Ovary (tissue), 9 donors: ENCODE measurements around the gene TTC7B. TPM values are rescaled to one million over a fixed set of nuclear protein-coding genes. Genes with fewer than 3 reads are reported as not detected.

Experiments
- DNase-seq, 5 donors: peaks; one replicate each; pipeline ENCODE4 v3.0.0-alpha.2; 2019 to 2020
- H3K27ac ChIP-seq, 2 donors: fragments of 200-600 bp; one replicate each; pipeline versions ENCODE4 v1.5.1 to v1.8.0; 2019 to 2022
- H3K27me3 ChIP-seq: fragments of 200-600 bp; one replicate; pipeline ENCODE4 v1.8.0; 2022
- H3K36me3 ChIP-seq: fragments of 200-600 bp; sonication (generic); one replicate; pipeline ENCODE4 v1.5.1; 2019
- H3K4me1 ChIP-seq: one replicate; pipeline ENCODE4 v1.8.1; 2013; ENCODE audit warnings: mild to moderate bottlenecking, moderate library complexity; ENCODE audit not compliant: insufficient read depth
- H3K4me3 ChIP-seq: fragments of 200-600 bp; sonication (generic); one replicate; pipeline ENCODE4 v1.5.1; 2017
- H3K9me3 ChIP-seq, 2 donors: fragments of 200-600 bp in 1 of 2; sonication (generic) in 1 of 2; one replicate each; pipeline versions ENCODE4 v1.5.1 to v1.8.1; 2013 to 2019; ENCODE audit warnings: mild to moderate bottlenecking in 1 of 2, moderate library complexity in 1 of 2
- EP300 ChIP-seq: sonication (generic); formaldehyde crosslinking; IDR thresholded peaks from one replicate; pipeline ENCODE4 v1.6.1; 2017; ENCODE audit warnings: antibody characterized with exemption
- POLR2A ChIP-seq: fragments of 450-650 bp; IDR thresholded peaks from one replicate; pipeline ENCODE4 v1.6.1; 2017; ENCODE audit warnings: antibody characterized with exemption, mild to moderate bottlenecking, moderate library complexity
- WGBS, 3 donors: extraction: QIAGEN DNeasy Blood & Tissue Kit in 1 of 3; methylation state at CpG; one replicate each; pipeline versions ENCODE4 v1.1.5 to v1.1.7; 2013 to 2017; 5-methylcytosine and 5-hydroxymethylcytosine counted together
- intact Hi-C, 4 donors: fragments of 100-400 bp; cut with DNase I; formaldehyde crosslinking; loops; one replicate each; pipeline versions ENCODE4 v1.11.0 to v1.15.1; 2022 to 2023
- polyA plus RNA-seq, 2 donors: library from polyadenylated mRNA; stranded (reverse); fragments of 200-250 nt in 1 of 2; fragments of 350-450 nt in 1 of 2; fragmentation: Illumina TruSeq in 1 of 2; extraction: RNeasy Lipid Tissue Mini Kit (QIAGEN cat#74804) in 1 of 2; gene quantifications; one replicate each; pipeline ENCODE4 v1.2.3, GENCODE V29; 2013 to 2014
- total RNA-seq, 7 donors: library from RNA; depleted of rRNA in 2 of 7; stranded (reverse); fragments of >200 nt in 2 of 7; fragmentation: NEBNext Ultra II Directional in 3 of 7; extraction: Animal tissue kit (Norgen Biotek cat#: 25700) in 3 of 7; gene quantifications; one replicate each; pipeline versions ENCODE4 v1.1.0 to v1.2.4, GENCODE V29; 2016 to 2023
- TF ChIP-seq, protein P1 (sequence below), 3 donors: fragments of 450-650 bp in 2 of 3; fragments of 200-600 bp in 1 of 3; IDR thresholded peaks; one replicate each; pipeline versions ENCODE4 v1.5.1 to v1.8.0; 2016 to 2022; ENCODE audit warnings: antibody characterized with exemption in 3 of 3, mild to moderate bottlenecking in 1 of 3
- donor health status: DM: no; HTN: no; CAD: no; lungs with moderate emphysema.
- donor health status: DM: no; HTN: no; CAD: no.
- donor health status: Bipolar disorder and iron deficiency.
- donor health status: DM: yes; HTN: yes; CAD: no.
- donor health status: DM: no; HTN: no; CAD: no.
- donor health status: DM: yes; HTN: yes; CAD: no.

TTC7B gene
- total and polyA plus RNA-seq, 9 donors = 18.2 to 39.5 (median 34.2) TPM

DNA sequence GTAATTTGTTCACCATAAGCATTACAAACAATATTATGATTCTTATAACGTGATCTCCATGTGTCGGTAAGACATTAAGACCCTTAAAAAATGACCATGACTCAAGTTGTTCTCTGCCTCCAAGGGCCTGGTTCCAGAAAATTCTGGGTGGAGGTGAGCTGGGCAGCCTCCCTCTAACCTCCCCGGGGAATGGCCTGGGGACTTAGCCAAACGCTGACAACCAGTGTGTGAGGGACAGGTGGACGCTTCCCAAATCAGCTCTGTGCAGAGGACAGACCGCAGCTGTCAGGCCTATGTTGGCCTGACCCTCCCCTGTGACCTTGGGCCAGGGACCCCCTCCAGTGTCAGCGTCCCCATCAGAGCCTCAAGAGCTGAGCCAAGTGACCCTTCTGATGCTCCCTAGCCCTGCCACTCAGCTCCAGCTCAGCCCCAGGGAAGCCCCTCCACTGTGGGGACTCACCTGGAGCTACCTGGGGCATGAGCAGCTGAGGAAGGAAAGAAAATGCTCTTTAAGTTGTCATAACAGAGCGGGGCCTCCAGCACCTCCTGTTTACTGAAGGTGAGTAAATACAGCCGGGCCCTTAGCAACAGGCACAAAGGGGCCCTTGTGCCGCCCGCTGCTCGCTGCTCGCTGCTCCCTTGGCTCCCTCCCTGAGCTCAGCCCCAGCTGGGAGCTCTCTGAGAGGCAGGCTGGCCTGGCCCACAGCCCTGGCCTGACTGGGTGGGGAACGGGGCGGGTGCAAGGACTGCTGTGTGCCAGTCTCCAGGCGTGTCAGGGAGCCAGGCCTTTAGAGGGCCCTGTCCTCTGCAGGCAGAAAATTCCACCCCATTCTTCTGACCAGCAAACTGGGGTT, 302.8 kb downstream of the TTC7B start:
- Histone ChIP-seq H3K27ac (no peak overlapping the region), H3K27me3 (no peaks in the 10 kb centered on the region), H3K4me1 (peaks cover 6% of the 10 kb centered on the region), H3K36me3 (no peaks in the 10 kb centered on the region), H3K4me3 (no peak overlapping the region), H3K9me3 (no peaks in the 10 kb centered on the region)
- intact Hi-C loops = no loop called here
- no peak for TF ChIP-seq POLR2A
- TF ChIP-seq EP300 = no peak
- TF ChIP-seq, protein P1, sequence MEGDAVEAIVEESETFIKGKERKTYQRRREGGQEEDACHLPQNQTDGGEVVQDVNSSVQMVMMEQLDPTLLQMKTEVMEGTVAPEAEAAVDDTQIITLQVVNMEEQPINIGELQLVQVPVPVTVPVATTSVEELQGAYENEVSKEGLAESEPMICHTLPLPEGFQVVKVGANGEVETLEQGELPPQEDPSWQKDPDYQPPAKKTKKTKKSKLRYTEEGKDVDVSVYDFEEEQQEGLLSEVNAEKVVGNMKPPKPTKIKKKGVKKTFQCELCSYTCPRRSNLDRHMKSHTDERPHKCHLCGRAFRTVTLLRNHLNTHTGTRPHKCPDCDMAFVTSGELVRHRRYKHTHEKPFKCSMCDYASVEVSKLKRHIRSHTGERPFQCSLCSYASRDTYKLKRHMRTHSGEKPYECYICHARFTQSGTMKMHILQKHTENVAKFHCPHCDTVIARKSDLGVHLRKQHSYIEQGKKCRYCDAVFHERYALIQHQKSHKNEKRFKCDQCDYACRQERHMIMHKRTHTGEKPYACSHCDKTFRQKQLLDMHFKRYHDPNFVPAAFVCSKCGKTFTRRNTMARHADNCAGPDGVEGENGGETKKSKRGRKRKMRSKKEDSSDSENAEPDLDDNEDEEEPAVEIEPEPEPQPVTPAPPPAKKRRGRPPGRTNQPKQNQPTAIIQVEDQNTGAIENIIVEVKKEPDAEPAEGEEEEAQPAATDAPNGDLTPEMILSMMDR (IDR thresholded peaks at IDR 0.05) = no peak
- peak in 2 of 5 donors; percentile 46 to 63 for DNase-seq
- 41 to 52% (median 50%) methylated on average over 16 of the region's 16 CpGs for WGBS, 3 donors

DNA sequence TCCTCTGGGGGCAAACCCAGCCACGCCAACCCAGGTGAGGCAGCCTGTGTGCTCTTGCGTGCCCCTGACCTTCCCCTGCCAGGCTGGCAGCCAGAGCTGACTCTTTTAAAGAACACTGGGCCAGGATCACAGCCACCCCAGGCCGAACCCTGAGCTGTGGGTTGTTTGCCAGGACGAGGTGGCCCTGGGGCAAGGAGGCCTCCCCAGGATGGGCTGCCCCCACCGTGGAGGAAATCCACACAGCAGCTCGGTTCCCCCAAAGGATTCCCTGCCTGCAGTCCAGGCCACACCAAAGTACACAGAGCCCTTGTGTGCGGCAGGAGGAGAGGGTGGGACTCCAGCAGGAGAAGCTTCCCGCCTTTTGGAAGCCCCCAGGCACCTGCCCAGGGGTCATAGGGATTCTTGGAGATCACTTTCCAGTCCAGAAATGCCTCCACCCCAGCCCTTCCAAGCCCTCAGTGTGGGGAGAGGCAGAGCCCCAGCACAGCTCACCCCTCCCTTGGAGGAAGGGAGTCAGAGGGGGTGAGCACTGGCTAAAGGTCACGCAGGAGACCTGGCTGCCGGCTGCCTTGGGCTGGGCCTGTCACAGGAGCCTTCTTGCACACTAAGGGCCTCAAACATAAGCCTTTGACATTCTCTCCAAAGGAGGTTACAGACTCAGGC, 303.8 kb downstream of the TTC7B start:
- H3K4me1 ChIP-seq = peaks cover 6% of the 10 kb centered on the region
- no peaks in the 10 kb centered on the region for H3K9me3 ChIP-seq
- H3K36me3 ChIP-seq = no peaks in the 10 kb centered on the region
- H3K4me3 ChIP-seq = no peak overlapping the region
- TF ChIP-seq POLR2A (no peak), EP300 (no peak)
- TF ChIP-seq, protein P1 (IDR thresholded peaks at IDR 0.05) = no peak
- intact Hi-C loops = no loop called here
- no peaks in the 10 kb centered on the region for H3K27me3 ChIP-seq
- WGBS, 3 donors = 85 to 90% (median 89%) methylated on average over 9 to 10 of the region's 10 CpGs
- no peak for DNase-seq
- H3K27ac ChIP-seq = no peak overlapping the region

DNA sequence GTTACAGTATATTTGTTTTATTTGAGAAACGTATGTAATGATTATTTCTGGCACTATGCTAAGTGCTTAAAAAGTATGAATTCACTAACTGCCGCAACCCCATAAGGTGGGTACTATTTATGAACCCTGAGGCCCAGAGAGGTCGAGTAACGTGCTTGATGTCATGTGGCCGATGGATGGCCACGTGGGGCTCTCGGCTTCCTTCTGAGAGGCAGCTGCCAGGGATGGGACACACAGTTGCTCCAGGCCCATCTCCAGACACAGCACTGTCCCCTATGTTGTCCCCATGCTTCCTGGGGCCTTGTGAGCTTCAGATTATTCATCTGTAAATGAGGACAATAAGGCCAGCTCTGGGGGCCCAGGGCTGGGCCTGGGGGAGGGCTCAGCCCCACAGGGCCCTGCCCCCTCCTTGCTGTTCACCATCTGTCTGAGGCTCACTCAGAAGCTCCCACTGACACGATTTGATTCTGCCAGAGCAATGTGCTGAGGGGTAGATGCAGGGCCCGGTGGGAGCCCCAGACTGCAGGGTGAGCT, 304.4 kb downstream of the TTC7B start:
- no peak for DNase-seq
- H3K36me3 ChIP-seq = no peaks in the 10 kb centered on the region
- no peak overlapping the region for H3K4me3 ChIP-seq
- intact Hi-C loops = no loop called here
- H3K9me3 ChIP-seq = no peaks in the 10 kb centered on the region
- 83 to 89% (median 83%) methylated on average over 8 to 9 of the region's 9 CpGs for WGBS, 3 donors
- peaks cover 6% of the 10 kb centered on the region for H3K4me1 ChIP-seq
- H3K27ac ChIP-seq = no peak overlapping the region
- TF ChIP-seq EP300 (no peak), POLR2A (no peak)
- TF ChIP-seq, protein P1 (IDR thresholded peaks at IDR 0.05) = no peak
- no peaks in the 10 kb centered on the region for H3K27me3 ChIP-seq

DNA sequence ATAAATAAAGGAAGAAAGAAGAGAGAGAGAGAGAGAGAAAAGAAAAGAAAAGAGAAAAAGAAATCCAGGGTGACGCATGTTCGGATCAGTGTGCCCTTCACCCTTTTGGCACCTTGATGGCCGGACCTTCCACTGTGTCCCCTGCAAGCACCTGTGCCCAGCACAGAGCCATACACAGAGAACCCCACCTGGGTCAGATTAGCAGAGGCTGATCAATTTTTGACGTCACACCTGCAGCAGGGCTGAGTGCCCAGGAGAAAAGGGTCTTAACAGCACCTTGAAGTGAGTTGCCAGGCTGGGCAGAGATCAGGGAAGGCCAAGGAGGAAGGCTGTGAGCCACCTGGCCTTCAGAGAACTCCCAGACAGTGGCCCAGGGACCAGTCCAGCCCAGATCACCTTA, 305.0 kb downstream of the TTC7B start:
- Histone ChIP-seq H3K4me1 (peaks cover 6% of the 10 kb centered on the region), H3K4me3 (no peak overlapping the region), H3K36me3 (no peaks in the 10 kb centered on the region), H3K27me3 (no peaks in the 10 kb centered on the region), H3K27ac (no peak overlapping the region), H3K9me3 (no peaks in the 10 kb centered on the region)
- intact Hi-C loops = no loop called here
- no peak for DNase-seq
- WGBS, 3 donors = 94 to 96% (median 95%) methylated on average over 4 of the region's 4 CpGs
- TF ChIP-seq, protein P1 (IDR thresholded peaks at IDR 0.05) = no peak
- TF ChIP-seq POLR2A (no peak), EP300 (no peak)
